H1 (cell line): ENCODE data around the gene ADORA1. TPM values are rescaled to one million over a fixed set of nuclear protein-coding genes. Genes with fewer than 3 reads are reported as not detected.

Experiments used
- CTCF ChIA-PET: fragments of 300-600 bp; sonication (Branson Sonifier 250); formaldehyde crosslinking; loops from one replicate; lab custom pipeline; 2021; ENCODE audit not compliant: partially characterized antibody; lab: Charles Lee
- POLR2A ChIA-PET: fragments of 300-600 bp; sonication (Branson Sonifier 250); formaldehyde crosslinking; loops from one replicate; lab custom pipeline; 2021; ENCODE audit warnings: inconsistent platforms; ENCODE audit not compliant: partially characterized antibody; lab: Charles Lee
- DNase-seq, 2 experiments: peaks; one replicate each; pipeline versions ENCODE4 v3.0.0 to v3.0.0-alpha.2; 2010 to 2022; ENCODE audit warnings: low spot score in 2 of 2, low read depth in 1 of 2, mixed read lengths in 1 of 2
- FAIRE-seq: peaks from 2 replicates; lab custom pipeline; 2011; peaks lifted over from hg19 to GRCh38; lab: Jason Lieb, UNC
- H2AFZ ChIP-seq: 2 replicates; pipeline ENCODE4 v1.8.1; 2012; ENCODE audit warnings: low read length, inconsistent platforms
- H2AK5ac ChIP-seq: 2 replicates; pipeline ENCODE4 v1.6.1; 2013; ENCODE audit warnings: low read depth, low read length
- H2BK120ac ChIP-seq: replicated peaks from 2 replicates; pipeline ENCODE3; 2013; ENCODE audit warnings: low read depth, low read length, inconsistent platforms
- H2BK12ac ChIP-seq: 2 replicates; pipeline ENCODE4 v1.6.1; 2013; ENCODE audit warnings: low read depth, low read length
- H2BK15ac ChIP-seq: 2 replicates; pipeline ENCODE4 v1.6.1; 2013; ENCODE audit warnings: low read length
- H2BK20ac ChIP-seq: 2 replicates; pipeline ENCODE4 v1.6.1; 2013; ENCODE audit warnings: low read length
- H2BK5ac ChIP-seq: 2 replicates; pipeline ENCODE4 v1.6.1; 2013; ENCODE audit warnings: low read depth, low read length
- H3K14ac ChIP-seq: 2 replicates; pipeline ENCODE4 v1.6.1; 2013; ENCODE audit warnings: inconsistent platforms; ENCODE audit not compliant: insufficient read length
- H3K18ac ChIP-seq: 2 replicates; pipeline ENCODE4 v1.6.1; 2013; ENCODE audit warnings: low read length; ENCODE audit errors: extremely low read depth
- H3K23ac ChIP-seq: 2 replicates; pipeline ENCODE4 v1.6.1; 2013; ENCODE audit warnings: inconsistent platforms; ENCODE audit not compliant: insufficient read length
- H3K23me2 ChIP-seq: 2 replicates; pipeline ENCODE4 v1.6.1; 2013; ENCODE audit warnings: low read depth, low read length
- H3K27ac ChIP-seq: 2 replicates; pipeline ENCODE4 v1.6.1; 2011; ENCODE audit warnings: low read depth, low read length, inconsistent platforms
- H3K27me3 ChIP-seq, 4 experiments: replicated peaks in 1 of 4; 1 replicate in 1 of 4; 2 replicates in 3 of 4; pipeline versions ENCODE4 v1.6.1 to v1.8.1; 2011 to 2013; ENCODE audit warnings: low read length in 3 of 4, mild to moderate bottlenecking in 3 of 4, inconsistent platforms in 2 of 4, mixed read lengths in 2 of 4, moderate library complexity in 1 of 4; ENCODE audit not compliant: control insufficient read depth in 3 of 4, insufficient read depth in 3 of 4; ENCODE audit errors: extremely low read depth in 1 of 4
- H3K36me3 ChIP-seq, 4 experiments: 2 replicates each; pipeline versions ENCODE4 v1.6.1 to v1.8.1; 2011 to 2013; ENCODE audit warnings: mild to moderate bottlenecking in 4 of 4, low read length in 3 of 4, moderate library complexity in 2 of 4, control low read depth in 1 of 4, inconsistent platforms in 1 of 4; ENCODE audit not compliant: insufficient read depth in 4 of 4, control insufficient read depth in 2 of 4
- H3K4ac ChIP-seq: replicated peaks from 2 replicates; pipeline ENCODE3; 2013; ENCODE audit warnings: low read length, low read depth, mixed read lengths, inconsistent platforms; ENCODE audit not compliant: insufficient read length
- H3K4me1 ChIP-seq, 4 experiments: replicated peaks in 1 of 4; 1 replicate in 1 of 4; 2 replicates in 3 of 4; pipeline versions ENCODE4 v1.6.1 to v1.8.1; 2011 to 2013; ENCODE audit warnings: low read length in 3 of 4, inconsistent platforms in 2 of 4, mixed read lengths in 1 of 4; ENCODE audit not compliant: insufficient read depth in 4 of 4, control insufficient read depth in 3 of 4
- H3K4me2 ChIP-seq, 2 experiments: 2 replicates each; pipeline versions ENCODE4 v1.6.1 to v1.8.1; 2011 to 2013; ENCODE audit warnings: low read depth in 2 of 2, low read length in 2 of 2, control low read depth in 1 of 2, inconsistent platforms in 1 of 2, mild to moderate bottlenecking in 1 of 2; ENCODE audit not compliant: insufficient read depth in 1 of 2
- H3K4me3 ChIP-seq, 4 experiments: fragments of 200-600, 300-600 bp in 1 of 4; sonication (generic), shearing (Covaris generic), sonication (Bioruptor Twin) in 1 of 4; 2 replicates each; pipeline versions ENCODE4 v1.5.1 to v1.8.1; 2011 to 2016; ENCODE audit warnings: low read length in 4 of 4, low read depth in 3 of 4, control low read depth in 2 of 4, inconsistent platforms in 2 of 4, mild to moderate bottlenecking in 2 of 4, mixed read lengths in 1 of 4, moderate library complexity in 1 of 4; ENCODE audit not compliant: insufficient read depth in 2 of 4; ENCODE audit errors: extremely low read depth in 1 of 4
- H3K56ac ChIP-seq: replicated peaks from 2 replicates; pipeline ENCODE3; 2013; ENCODE audit warnings: low read depth, mild to moderate bottlenecking, mixed read lengths, low read length, inconsistent platforms; ENCODE audit not compliant: insufficient read length
- H3K79me1 ChIP-seq: 2 replicates; pipeline ENCODE4 v1.6.1; 2013; ENCODE audit warnings: low read depth, low read length, control low read depth
- H3K79me2 ChIP-seq, 2 experiments: 2 replicates each; pipeline versions ENCODE4 v1.6.1 to v1.8.1; 2012 to 2013; ENCODE audit warnings: low read length in 2 of 2, mild to moderate bottlenecking in 2 of 2, inconsistent platforms in 1 of 2; ENCODE audit not compliant: insufficient read depth in 2 of 2, control insufficient read depth in 1 of 2
- H3K9ac ChIP-seq, 4 experiments: replicated peaks in 1 of 4; 1 replicate in 1 of 4; 2 replicates in 3 of 4; pipeline versions ENCODE4 v1.6.1 to v1.8.1; 2011 to 2013; ENCODE audit warnings: low read depth in 3 of 4, low read length in 3 of 4, control low read depth in 2 of 4, mild to moderate bottlenecking in 2 of 4, moderate library complexity in 2 of 4, inconsistent platforms in 1 of 4; ENCODE audit errors: extremely low read depth in 1 of 4
- H3K9me3 ChIP-seq, 2 experiments: 2 replicates each; pipeline versions ENCODE4 v1.6.1 to v1.8.1; 2012 to 2013; ENCODE audit warnings: mild to moderate bottlenecking in 2 of 2, moderate library complexity in 2 of 2, control low read depth in 1 of 2, inconsistent platforms in 1 of 2, low read depth in 1 of 2, low read length in 1 of 2, mixed read lengths in 1 of 2; ENCODE audit not compliant: insufficient read depth in 2 of 2
- H4K20me1 ChIP-seq, 2 experiments: replicated peaks in 1 of 2; 2 replicates each; pipeline versions ENCODE3 to v1.8.1; 2011 to 2013; ENCODE audit warnings: inconsistent platforms in 2 of 2, low read length in 2 of 2, mild to moderate bottlenecking in 1 of 2; ENCODE audit not compliant: insufficient read depth in 2 of 2, control insufficient read depth in 1 of 2
- H4K5ac ChIP-seq: 2 replicates; pipeline ENCODE4 v1.6.1; 2013; ENCODE audit warnings: low read length, low read depth, mixed read lengths, inconsistent platforms; ENCODE audit not compliant: insufficient read length
- H4K8ac ChIP-seq: 2 replicates; pipeline ENCODE4 v1.8.0; 2013; ENCODE audit warnings: mild to moderate bottlenecking, moderate library complexity, low read length, inconsistent platforms; ENCODE audit not compliant: insufficient read depth; ENCODE audit errors: extremely low read depth
- H4K91ac ChIP-seq: replicated peaks from 2 replicates; pipeline ENCODE3; 2013; ENCODE audit warnings: low read length, mixed read lengths, inconsistent platforms; ENCODE audit not compliant: insufficient read length
- ASH2L ChIP-seq: fragments of 200-600, 300-600 bp; sonication (generic); IDR thresholded peaks from one replicate; pipeline ENCODE4 v1.7.1; 2017; ENCODE audit warnings: low read length
- CBX8 ChIP-seq: fragments of 300-800, 300-1000 bp; sonication (generic); IDR thresholded peaks from 2 replicates; pipeline ENCODE4 v1.7.1; 2016; ENCODE audit warnings: low read depth, low read length, borderline replicate concordance
- CEBPB ChIP-seq: IDR thresholded peaks from 2 replicates; pipeline ENCODE4 v1.6.1; 2012; ENCODE audit warnings: low read depth, low read length
- CHD1 ChIP-seq: IDR thresholded peaks from 2 replicates; pipeline ENCODE4 v1.6.1; 2012; ENCODE audit warnings: low read depth, low read length, improper control_type of control experiment
- EZH2 ChIP-seq: fragments of 200-600 bp; sonication (generic); IDR thresholded peaks from 2 replicates; pipeline ENCODE4 v1.7.1; 2012; ENCODE audit warnings: low read depth, mild to moderate bottlenecking, moderate library complexity, low read length, inconsistent platforms; ENCODE audit not compliant: severe bottlenecking
- FOSL1 ChIP-seq: IDR thresholded peaks from 2 replicates; pipeline ENCODE4 v1.6.1; 2011; ENCODE audit warnings: mild to moderate bottlenecking, low read depth, low read length, moderate library complexity; ENCODE audit not compliant: insufficient read depth
- HDAC6 ChIP-seq: IDR thresholded peaks from one replicate; pipeline ENCODE4 v1.7.1; 2012; ENCODE audit warnings: low read depth, mild to moderate bottlenecking, inconsistent platforms, low read length, moderate library complexity
- PHF8 ChIP-seq: fragments of 200-600 bp; sonication (generic); conservative IDR thresholded peaks from 2 replicates; pipeline ENCODE4 v1.7.1; 2012; ENCODE audit warnings: low read depth, mild to moderate bottlenecking, inconsistent platforms, low read length, moderate library complexity
- POU5F1 ChIP-seq: IDR thresholded peaks from 2 replicates; pipeline ENCODE4 v1.6.1; 2011; ENCODE audit warnings: low read depth, mild to moderate bottlenecking, low read length, moderate library complexity
- RAD21 ChIP-seq, 2 experiments: IDR thresholded peaks in 1 of 2; conservative IDR thresholded peaks in 1 of 2; 2 replicates each; pipeline ENCODE4 v1.6.1; 2011; ENCODE audit warnings: low read depth in 2 of 2, low read length in 2 of 2, improper control_type of control experiment in 1 of 2, inconsistent platforms in 1 of 2, mild to moderate bottlenecking in 1 of 2, moderate library complexity in 1 of 2
- RNF2 ChIP-seq: fragments of 200-900, 300-1000 bp; sonication (generic); IDR thresholded peaks from 2 replicates; pipeline ENCODE4 v1.7.1; 2016; ENCODE audit warnings: borderline replicate concordance, low read depth, mild to moderate bottlenecking, antibody characterized with exemption, low read length; ENCODE audit not compliant: poor library complexity, severe bottlenecking; ENCODE audit errors: missing control alignments
- SIX5 ChIP-seq: IDR thresholded peaks from 2 replicates; pipeline ENCODE4 v1.6.1; 2011; ENCODE audit warnings: mild to moderate bottlenecking, low read depth, low read length
- SP1 ChIP-seq: IDR thresholded peaks from 2 replicates; pipeline ENCODE4 v1.6.1; 2011; ENCODE audit warnings: low read depth, low read length
- TCF12 ChIP-seq: IDR thresholded peaks from 2 replicates; pipeline ENCODE4 v1.6.1; 2011; ENCODE audit warnings: low read depth, mild to moderate bottlenecking, low read length
- YY1 ChIP-seq: IDR thresholded peaks from 2 replicates; pipeline ENCODE4 v1.6.1; 2011; ENCODE audit warnings: low read depth, mild to moderate bottlenecking, low read length
- WGBS, 2 experiments: shearing (Covaris generic) in 1 of 2; methylation state at CpG; one replicate each; pipeline versions ENCODE4 v1.1.6 to v1.1.7; 2013 to 2015; ENCODE audit warnings: low lambda C conversion rate in 2 of 2, mixed read lengths in 2 of 2, inconsistent platforms in 1 of 2, low coverage in 1 of 2, missing lambda C conversion rate in 1 of 2; ENCODE audit not compliant: insufficient replicate concordance in 2 of 2, insufficient coverage in 1 of 2, insufficient read length in 1 of 2; ENCODE audit errors: extremely low coverage in 1 of 2, missing lambda C conversion rate in 1 of 2; 5-methylcytosine and 5-hydroxymethylcytosine counted together
- polyA plus RNA-seq, 7 experiments: library from polyadenylated mRNA; depleted of rRNA in 3 of 7; stranded (reverse) in 5 of 7; unstranded in 2 of 7; fragments of >200 nt in 5 of 7; fragments of 200-250 nt in 2 of 7; gene quantifications; 1 replicate in 5 of 7; 2 replicates in 1 of 7; 4 replicates in 1 of 7; pipeline versions ENCODE4 v1.2.1 to v1.2.3, GENCODE V29; 2011 to 2013; ENCODE audit warnings: missing spikeins in 2 of 7, mixed read lengths in 2 of 7
- total RNA-seq: library from RNA; stranded (reverse); fragmentation: NEBNext Ultra II Directional; extraction: Animal tissue kit (Norgen Biotek cat#: 25700); gene quantifications from 2 replicates; pipeline ENCODE4 v1.2.1, GENCODE V29; 2021

The ADORA1 gene
- total and polyA plus RNA-seq, 2 of the 8 experiments (the other 6 are each of a cell fraction or from before 2014, with no cell fraction given): 3.3 to 6.7 TPM

GRCh38 chr1:203208181-203208580 lies 80.7 kb downstream of the ADORA1 start:
- no peaks in the 10 kb centered on the region for H3K79me2 ChIP-seq
- no peak overlapping the region for H2BK5ac ChIP-seq
- H4K91ac ChIP-seq: no peak overlapping the region
- WGBS, 2 experiments: 82% methylated on average over 1 of the region's 1 CpG; no CpG with 5 or more reads in 1 of the 2 experiments
- H3K4ac ChIP-seq: no peak overlapping the region
- no peak overlapping the region for H4K5ac ChIP-seq
- H4K20me1 ChIP-seq: no peaks in the 10 kb centered on the region
- H3K27ac ChIP-seq: no peak overlapping the region
- no peak overlapping the region for H3K56ac ChIP-seq
- no peak overlapping the region for H2BK20ac ChIP-seq
- no peak overlapping the region for H2BK120ac ChIP-seq
- no peak overlapping the region for H3K4me3 ChIP-seq
- H2BK12ac ChIP-seq: no peak overlapping the region
- CTCF ChIA-PET: interaction anchor here (1.2 to 6.0 kb wide), 9 partner anchors 9 to 168 kb away, joined by 3 to 56 read pairs (median 6); no protein-coding TSS in a partner anchor
- H3K23me2 ChIP-seq: no peaks in the 10 kb centered on the region
- H3K79me1 ChIP-seq: no peaks in the 10 kb centered on the region
- H4K8ac ChIP-seq: no peak overlapping the region
- H3K18ac ChIP-seq: no peak overlapping the region
- H3K27me3 ChIP-seq: no peaks in the 10 kb centered on the region
- H3K9me3 ChIP-seq: no peaks in the 10 kb centered on the region
- H3K4me2 ChIP-seq: no peak overlapping the region
- FAIRE-seq (no peak), DNase-seq (no peak)
- peaks cover 0 to 4% (median 0%) of the 10 kb centered on the region in 4 experiments; a peak in 1 of 7 replicates for H3K4me1 ChIP-seq
- H3K36me3 ChIP-seq: no peaks in the 10 kb centered on the region
- H3K9ac ChIP-seq: no peak overlapping the region
- no peak overlapping the region for H2AK5ac ChIP-seq
- no peak overlapping the region for H2AFZ ChIP-seq
- H2BK15ac ChIP-seq: no peak overlapping the region
- no peak overlapping the region for H3K23ac ChIP-seq
- no peak overlapping the region for H3K14ac ChIP-seq
- POLR2A ChIA-PET: interaction anchor here (1.1 kb wide), 1 partner anchor 201 kb away, joined by 4 read pairs; the partner anchor contains the start of gene TMEM183A
- TF ChIP-seq HDAC6 (no peak), RNF2 (no peak), RAD21 (IDR thresholded peaks at IDR 0.05 in 1 of 2, conservative IDR thresholded peaks at IDR 0.05 in 1 of 2; ENCODE audit: low read depth in 2 of 2, low read length in 2 of 2) (no peak), SP1 (no peak), CHD1 (no peak), ASH2L (no peak), CEBPB (no peak), SIX5 (no peak), TCF12 (no peak), YY1 (no peak), POU5F1 (no peak), FOSL1 (no peak), EZH2 (no peak), PHF8 (no peak), CBX8 (no peak)
